OCI-LY1 (cell line): Measurements from ENCODE around the gene LRSAM1.

ENCODE experiments used
- H2AFZ ChIP-seq: fragments of 200-600 bp; sonication (generic), shearing (Covaris generic); 2 replicates; pipeline ENCODE4 v1.6.0; 2014; ENCODE audit warnings: antibody characterized with exemption, mild to moderate bottlenecking, low read length
- H3F3A ChIP-seq: fragments of 200-600 bp; sonication (generic), shearing (Covaris generic); 2 replicates; pipeline ENCODE4 v1.6.0; 2014; ENCODE audit warnings: mild to moderate bottlenecking, antibody characterized with exemption, low read length, moderate library complexity; ENCODE audit not compliant: insufficient read depth
- H3K27ac ChIP-seq: fragments of 200-600 bp; sonication (generic); 2 replicates; pipeline ENCODE4 v1.5.1; 2014; ENCODE audit warnings: low read length, mixed run types, mild to moderate bottlenecking, low read depth; ENCODE audit not compliant: poor library complexity, severe bottlenecking
- H3K27me3 ChIP-seq: fragments of 200-600 bp; sonication (generic); 2 replicates; pipeline ENCODE4 v1.6.0; 2014; ENCODE audit warnings: antibody characterized with exemption, mild to moderate bottlenecking, low read length, moderate library complexity; ENCODE audit not compliant: insufficient read depth
- H3K36me3 ChIP-seq: fragments of 200-600 bp; sonication (generic); 2 replicates; pipeline ENCODE4 v1.6.1; 2014; ENCODE audit warnings: mild to moderate bottlenecking, antibody characterized with exemption, low read length, moderate library complexity, mixed read lengths; ENCODE audit not compliant: insufficient read depth
- H3K4me1 ChIP-seq: fragments of 200-600 bp; sonication (generic); 2 replicates; pipeline ENCODE4 v1.5.1; 2014; ENCODE audit warnings: mild to moderate bottlenecking, low read length, moderate library complexity; ENCODE audit not compliant: insufficient read depth, severe bottlenecking
- H3K4me2 ChIP-seq: fragments of 200-600 bp; sonication (generic), shearing (Covaris generic); 2 replicates; pipeline ENCODE4 v1.6.1; 2014; ENCODE audit warnings: low read length
- H3K4me3 ChIP-seq: fragments of 200-600 bp; sonication (generic); 2 replicates; pipeline ENCODE4 v1.5.1; 2014; ENCODE audit warnings: low read length, low read depth, mild to moderate bottlenecking, mixed read lengths; ENCODE audit not compliant: poor library complexity, severe bottlenecking
- H3K79me2 ChIP-seq: fragments of 200-600 bp; shearing (Covaris generic); 2 replicates; pipeline ENCODE4 v1.6.1; 2016; ENCODE audit warnings: mixed run types, low read length, mixed read lengths; ENCODE audit not compliant: insufficient read depth
- H3K9ac ChIP-seq: fragments of 200-600 bp; sonication (generic), shearing (Covaris generic); 2 replicates; pipeline ENCODE4 v1.6.1; 2014; ENCODE audit warnings: mild to moderate bottlenecking, low read length, mixed read lengths
- H3K9me2 ChIP-seq: fragments of 200-600 bp; sonication (generic), shearing (Covaris generic); 2 replicates; pipeline ENCODE4 v1.6.1; 2014; ENCODE audit warnings: low read depth, mild to moderate bottlenecking, low read length, mixed read lengths
- H3K9me3 ChIP-seq: fragments of 200-600 bp; shearing (Covaris generic); 2 replicates; pipeline ENCODE4 v1.6.1; 2014; ENCODE audit warnings: low read length, mixed read lengths
- H4K20me1 ChIP-seq: fragments of 200-600 bp; sonication (generic), shearing (Covaris generic); 2 replicates; pipeline ENCODE4 v1.6.0; 2016; ENCODE audit warnings: mild to moderate bottlenecking, low read length; ENCODE audit not compliant: insufficient read depth
- EZH2 ChIP-seq: fragments of 200-600 bp; sonication (generic), shearing (Covaris generic); IDR thresholded peaks from 2 replicates; pipeline ENCODE4 v1.8.0; 2017; ENCODE audit warnings: borderline replicate concordance, mixed run types, mild to moderate bottlenecking, antibody characterized with exemption, low read length, moderate library complexity, mixed read lengths
- TF ChIP-seq, protein P1 (sequence below): fragments of 200-600 bp; sonication (generic), shearing (Covaris generic); IDR thresholded peaks from 2 replicates; pipeline ENCODE4 v1.5.1; 2017; ENCODE audit warnings: mild to moderate bottlenecking, antibody characterized with exemption, low read length, moderate library complexity, mixed read lengths

Gene LRSAM1

DNA sequence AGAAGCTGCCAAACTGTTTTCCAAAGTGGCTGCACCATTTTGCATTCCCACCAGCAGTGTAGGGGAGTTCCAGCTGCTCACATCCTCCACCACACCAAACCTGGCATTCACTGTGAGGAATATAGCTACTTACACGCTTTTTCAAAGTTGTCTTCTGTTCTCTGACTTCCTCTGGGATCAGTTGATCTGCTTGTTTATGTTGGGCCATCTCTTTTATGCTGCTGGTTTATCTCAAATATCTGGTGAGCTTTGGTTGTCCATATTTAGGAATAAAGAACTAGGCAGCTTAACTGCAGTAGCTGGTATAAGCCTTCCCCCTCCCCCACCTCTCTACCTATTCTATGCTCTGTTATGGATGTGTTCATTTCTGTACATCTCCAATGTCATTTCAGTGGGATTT is 35.7 kb upstream of the LRSAM1 start:
- no peaks in the 10 kb centered on the region for H3K4me1 ChIP-seq
- no peak overlapping the region for H3K4me2 ChIP-seq
- no peak for TF ChIP-seq EZH2
- TF ChIP-seq, protein P1, sequence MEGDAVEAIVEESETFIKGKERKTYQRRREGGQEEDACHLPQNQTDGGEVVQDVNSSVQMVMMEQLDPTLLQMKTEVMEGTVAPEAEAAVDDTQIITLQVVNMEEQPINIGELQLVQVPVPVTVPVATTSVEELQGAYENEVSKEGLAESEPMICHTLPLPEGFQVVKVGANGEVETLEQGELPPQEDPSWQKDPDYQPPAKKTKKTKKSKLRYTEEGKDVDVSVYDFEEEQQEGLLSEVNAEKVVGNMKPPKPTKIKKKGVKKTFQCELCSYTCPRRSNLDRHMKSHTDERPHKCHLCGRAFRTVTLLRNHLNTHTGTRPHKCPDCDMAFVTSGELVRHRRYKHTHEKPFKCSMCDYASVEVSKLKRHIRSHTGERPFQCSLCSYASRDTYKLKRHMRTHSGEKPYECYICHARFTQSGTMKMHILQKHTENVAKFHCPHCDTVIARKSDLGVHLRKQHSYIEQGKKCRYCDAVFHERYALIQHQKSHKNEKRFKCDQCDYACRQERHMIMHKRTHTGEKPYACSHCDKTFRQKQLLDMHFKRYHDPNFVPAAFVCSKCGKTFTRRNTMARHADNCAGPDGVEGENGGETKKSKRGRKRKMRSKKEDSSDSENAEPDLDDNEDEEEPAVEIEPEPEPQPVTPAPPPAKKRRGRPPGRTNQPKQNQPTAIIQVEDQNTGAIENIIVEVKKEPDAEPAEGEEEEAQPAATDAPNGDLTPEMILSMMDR: no peak
- no peak overlapping the region for H3K27ac ChIP-seq
- no peak overlapping the region for H3K4me3 ChIP-seq
- no peaks in the 10 kb centered on the region for H3K27me3 ChIP-seq
- no peaks in the 10 kb centered on the region for H3K36me3 ChIP-seq
- H4K20me1 ChIP-seq: no peaks in the 10 kb centered on the region
- no peak overlapping the region for H3K9ac ChIP-seq
- H3F3A ChIP-seq: no peaks in the 10 kb centered on the region
- no peaks in the 10 kb centered on the region for H3K79me2 ChIP-seq
- no peaks in the 10 kb centered on the region for H3K9me3 ChIP-seq
- H2AFZ ChIP-seq: no peak overlapping the region
- no peaks in the 10 kb centered on the region for H3K9me2 ChIP-seq

DNA sequence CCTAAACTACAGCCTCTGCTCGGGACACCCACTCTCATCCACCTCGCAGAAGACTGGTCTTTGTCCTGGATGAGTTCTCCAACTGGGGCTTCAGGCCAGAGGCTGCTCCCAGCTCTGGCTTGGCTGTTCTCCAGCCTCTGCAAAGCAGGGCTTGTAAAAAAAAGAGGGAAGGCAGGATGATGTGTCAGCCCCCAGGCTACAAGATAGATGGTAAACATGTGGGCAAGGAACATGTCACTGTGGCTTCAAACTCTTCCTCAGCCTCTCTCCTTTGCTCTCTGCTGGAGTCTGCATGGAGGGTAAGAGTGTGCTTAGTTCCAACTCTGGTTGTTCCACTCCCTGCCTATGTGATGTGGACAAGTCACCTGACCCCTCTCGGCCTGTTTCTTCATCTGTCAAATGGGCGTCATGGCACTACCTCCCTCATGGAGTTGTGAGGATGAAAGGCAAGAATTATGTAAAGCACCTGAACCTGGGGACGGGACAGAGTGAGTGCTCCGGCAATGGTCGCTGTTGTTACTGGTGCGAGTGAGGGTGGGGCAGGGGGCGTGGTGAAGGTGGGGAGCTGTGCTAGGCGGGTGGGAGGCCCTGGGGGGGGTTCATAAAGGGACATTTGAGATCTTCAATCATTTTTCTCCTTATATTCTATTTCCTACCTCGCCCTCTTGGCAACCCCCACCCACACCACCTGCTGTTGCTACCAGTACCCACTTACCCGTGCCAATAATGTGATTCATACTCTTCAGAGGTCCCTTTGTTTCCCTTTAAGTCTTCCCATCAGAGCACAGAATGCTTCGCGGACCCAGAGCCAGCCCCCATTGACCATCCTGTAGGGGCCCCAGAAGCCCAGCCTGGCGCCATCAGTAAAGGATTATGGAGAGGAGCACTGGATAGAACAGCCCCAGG is 33.9 kb upstream of the LRSAM1 start:
- no peaks in the 10 kb centered on the region for H3K4me1 ChIP-seq
- H2AFZ ChIP-seq: no peak overlapping the region
- H3K9me3 ChIP-seq: no peaks in the 10 kb centered on the region
- no peaks in the 10 kb centered on the region for H3K79me2 ChIP-seq
- no peaks in the 10 kb centered on the region for H3K9me2 ChIP-seq
- H3K9ac ChIP-seq: no peak overlapping the region
- TF ChIP-seq EZH2: no peak
- TF ChIP-seq, protein P1: no peak
- H3F3A ChIP-seq: no peaks in the 10 kb centered on the region
- no peaks in the 10 kb centered on the region for H4K20me1 ChIP-seq
- no peaks in the 10 kb centered on the region for H3K27me3 ChIP-seq
- H3K36me3 ChIP-seq: no peaks in the 10 kb centered on the region
- no peak overlapping the region for H3K4me2 ChIP-seq
- no peak overlapping the region for H3K4me3 ChIP-seq
- no peak overlapping the region for H3K27ac ChIP-seq

DNA sequence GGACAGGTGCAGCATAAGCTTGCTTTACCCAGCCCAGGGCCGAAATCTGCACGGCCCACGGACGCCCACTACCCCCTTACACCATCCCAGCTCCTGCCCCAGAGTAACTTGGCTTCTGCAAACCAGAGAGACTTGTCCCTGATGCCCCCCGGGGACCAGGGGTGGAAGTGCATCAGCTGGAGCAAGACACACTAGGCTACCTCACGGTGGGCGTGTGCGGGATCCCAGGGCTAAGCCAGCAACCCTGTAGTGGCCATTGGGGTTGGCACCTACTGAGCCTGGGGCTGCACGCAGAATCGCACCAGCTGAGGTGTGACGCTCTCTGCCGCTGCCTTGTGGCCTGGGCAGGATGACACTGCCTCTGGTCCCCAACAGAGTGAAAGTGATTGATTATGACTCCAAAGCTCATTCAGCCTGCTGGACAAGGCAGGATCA is 33.3 kb upstream of the LRSAM1 start:
- Histone ChIP-seq H4K20me1 (no peaks in the 10 kb centered on the region), H3K4me3 (no peak overlapping the region), H3K27ac (no peak overlapping the region), H3K79me2 (no peaks in the 10 kb centered on the region), H3K4me1 (peaks cover 6% of the 10 kb centered on the region), H3F3A (no peaks in the 10 kb centered on the region), H3K9ac (no peak overlapping the region), H2AFZ (no peak overlapping the region), H3K9me3 (no peaks in the 10 kb centered on the region), H3K36me3 (no peaks in the 10 kb centered on the region), H3K27me3 (no peaks in the 10 kb centered on the region), H3K9me2 (no peaks in the 10 kb centered on the region), H3K4me2 (no peak overlapping the region)
- TF ChIP-seq EZH2: no peak
- TF ChIP-seq, protein P1: peak; percentile 20; the same call in 1 of the 2 replicates
